Astrocyte (in vitro differentiated cells and primary cell): ENCODE data around the gene PRPS1.
"Not testable (repeated sequence)": the region's sequence is repeated elsewhere in the genome, so short reads cannot be mapped to it uniquely, and the experiment has no call there.

ENCODE experiments used
- EZH2 ChIP-seq: IDR thresholded peaks from 2 replicates; pipeline ENCODE4 v1.6.1; 2012; ENCODE audit warnings: mild to moderate bottlenecking, low read length, inconsistent platforms; ENCODE audit not compliant: insufficient read depth
- TF ChIP-seq, protein P1 (sequence below): IDR thresholded peaks from 2 replicates; pipeline ENCODE4 v1.5.1; 2011; ENCODE audit warnings: low read depth, mild to moderate bottlenecking, inconsistent platforms, low read length, moderate library complexity; ENCODE audit not compliant: insufficient read depth

DNA sequence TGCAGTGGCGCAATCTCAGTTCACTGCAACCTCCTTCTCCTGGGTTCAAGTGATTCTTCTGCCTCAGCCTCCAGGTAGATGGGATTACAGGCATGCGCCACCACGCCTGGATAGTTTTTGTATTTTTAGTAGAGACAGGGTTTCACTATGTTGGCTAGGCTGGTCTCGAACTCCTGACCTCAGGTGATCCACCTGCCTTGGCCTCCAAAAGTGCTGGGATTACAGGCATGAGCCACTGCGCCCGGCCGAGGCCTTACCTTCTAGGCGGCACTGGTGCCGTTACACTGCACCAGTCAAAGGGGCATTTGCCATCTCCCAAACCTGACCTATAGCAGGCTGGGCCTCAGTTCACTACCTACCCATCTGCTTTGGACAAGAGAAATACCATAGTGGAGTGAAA is 57.3 kb downstream of the PRPS1 start:
- not testable (repeated sequence) for TF ChIP-seq EZH2
- TF ChIP-seq, protein P1, sequence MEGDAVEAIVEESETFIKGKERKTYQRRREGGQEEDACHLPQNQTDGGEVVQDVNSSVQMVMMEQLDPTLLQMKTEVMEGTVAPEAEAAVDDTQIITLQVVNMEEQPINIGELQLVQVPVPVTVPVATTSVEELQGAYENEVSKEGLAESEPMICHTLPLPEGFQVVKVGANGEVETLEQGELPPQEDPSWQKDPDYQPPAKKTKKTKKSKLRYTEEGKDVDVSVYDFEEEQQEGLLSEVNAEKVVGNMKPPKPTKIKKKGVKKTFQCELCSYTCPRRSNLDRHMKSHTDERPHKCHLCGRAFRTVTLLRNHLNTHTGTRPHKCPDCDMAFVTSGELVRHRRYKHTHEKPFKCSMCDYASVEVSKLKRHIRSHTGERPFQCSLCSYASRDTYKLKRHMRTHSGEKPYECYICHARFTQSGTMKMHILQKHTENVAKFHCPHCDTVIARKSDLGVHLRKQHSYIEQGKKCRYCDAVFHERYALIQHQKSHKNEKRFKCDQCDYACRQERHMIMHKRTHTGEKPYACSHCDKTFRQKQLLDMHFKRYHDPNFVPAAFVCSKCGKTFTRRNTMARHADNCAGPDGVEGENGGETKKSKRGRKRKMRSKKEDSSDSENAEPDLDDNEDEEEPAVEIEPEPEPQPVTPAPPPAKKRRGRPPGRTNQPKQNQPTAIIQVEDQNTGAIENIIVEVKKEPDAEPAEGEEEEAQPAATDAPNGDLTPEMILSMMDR: not testable (repeated sequence)
